Dedifferentiated amniotic fluid mesenchymal stem cell (primary cell): ENCODE measurements around the gene TFAM.
A peak's percentile ranks its signal among the peaks of the same experiment; 100 is the strongest.

Experiments used
- DNase-seq: peaks from one replicate; pipeline ENCODE4 v3.0.0-alpha.2; 2016; ENCODE audit errors: extremely low spot score

TFAM gene

GRCh38 chr10:58433571-58433970 is 48.4 kb downstream of the TFAM start:
- no peak for DNase-seq

DNA sequence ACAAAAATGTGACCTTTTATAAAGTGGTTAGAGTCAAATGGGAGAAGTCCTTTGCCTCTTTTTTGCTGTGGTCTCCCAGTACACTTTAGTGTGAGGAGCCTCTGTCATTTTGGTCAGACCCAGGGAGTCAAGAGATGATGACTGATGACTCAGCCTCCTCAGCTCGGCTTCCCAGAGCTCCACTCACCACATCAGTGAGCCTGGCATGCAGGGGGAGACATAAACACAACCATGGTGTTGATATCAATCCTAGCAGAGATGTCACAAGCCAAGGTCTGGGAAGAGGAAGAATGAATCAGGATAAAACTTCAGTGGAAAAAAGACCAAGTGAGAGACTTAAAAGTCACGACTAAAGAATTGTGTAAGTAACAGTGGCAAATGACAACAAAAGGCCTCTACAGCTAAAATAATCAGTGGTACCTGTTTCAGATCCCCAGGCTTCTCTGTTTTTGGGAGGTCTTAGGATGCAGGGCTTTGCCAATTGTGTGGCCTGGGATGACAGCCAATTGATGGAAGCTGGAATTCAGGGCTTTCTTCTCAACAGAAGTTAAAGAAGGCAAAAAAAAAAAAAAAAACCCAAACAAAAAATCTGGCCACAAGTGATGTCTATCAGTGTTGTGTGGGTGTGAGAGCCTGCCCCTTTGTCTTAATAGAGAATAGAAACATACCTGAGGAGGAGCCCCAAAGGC is 50.2 kb downstream of the TFAM start:
- DNase-seq = peak; percentile 89

GRCh38 chr10:58436071-58436470 is 50.9 kb downstream of the TFAM start:
- no peak for DNase-seq

- peak; percentile 69 for DNase-seq
Observed at GRCh38 chr10:58438340-58438871, 53.2 kb downstream of the TFAM start.

- DNase-seq = no peak
Observed at GRCh38 chr10:58438986-58439385, 53.8 kb downstream of the TFAM start.

- DNase-seq = no peak
Observed at GRCh38 chr10:58439632-58440364, 54.6 kb downstream of the TFAM start.

- no peak for DNase-seq
Observed at GRCh38 chr10:58440484-58440883, 55.3 kb downstream of the TFAM start.

GRCh38 chr10:58444321-58444720 is 59.1 kb downstream of the TFAM start:
- no peak for DNase-seq

GRCh38 chr10:58444876-58445275 is 59.7 kb downstream of the TFAM start:
- no peak for DNase-seq

- DNase-seq = no peak
Observed at GRCh38 chr10:58448121-58448935, 63.1 kb downstream of the TFAM start.
